Neutrophil (primary cell): ENCODE measurements around the gene PLA2G1B.

Source experiments
- H3K27ac ChIP-seq: fragments of 200-600 bp; sonication (generic); 2 replicates; pipeline ENCODE4 v1.5.1; 2016; ENCODE audit warnings: mild to moderate bottlenecking, moderate library complexity
- H3K27me3 ChIP-seq: fragments of 200-600 bp; sonication (generic); 2 replicates; pipeline ENCODE4 v1.6.0; 2016; ENCODE audit warnings: mild to moderate bottlenecking
- H3K36me3 ChIP-seq: fragments of 200-600 bp; sonication (generic); 2 replicates; pipeline ENCODE4 v1.5.1; 2017
- H3K4me1 ChIP-seq, 2 experiments: fragments of 200-600 bp in 1 of 2; sonication (generic) in 1 of 2; 1 replicate in 1 of 2; 2 replicates in 1 of 2; pipeline versions ENCODE4 v1.5.1 to v1.6.1; 2013 to 2016; ENCODE audit warnings: low read depth in 1 of 2, low read length in 1 of 2, mild to moderate bottlenecking in 1 of 2, moderate library complexity in 1 of 2; ENCODE audit not compliant: control insufficient read depth in 1 of 2, insufficient read depth in 1 of 2
- H3K4me3 ChIP-seq, 2 experiments: fragments of 200-600 bp in 1 of 2; sonication (generic) in 1 of 2; 1 replicate in 1 of 2; 2 replicates in 1 of 2; pipeline ENCODE4 v1.5.1; 2013 to 2016; ENCODE audit warnings: low read depth in 1 of 2, low read length in 1 of 2, mild to moderate bottlenecking in 1 of 2, moderate library complexity in 1 of 2
- H3K9me3 ChIP-seq: fragments of 200-600 bp; sonication (generic); 2 replicates; pipeline ENCODE4 v1.5.1; 2016
- TF ChIP-seq, protein P1 (sequence below): fragments of 200-600 bp; sonication (generic); IDR thresholded peaks from 2 replicates; pipeline ENCODE4 v1.5.1; 2016; ENCODE audit warnings: antibody characterized with exemption

The PLA2G1B gene

DNA sequence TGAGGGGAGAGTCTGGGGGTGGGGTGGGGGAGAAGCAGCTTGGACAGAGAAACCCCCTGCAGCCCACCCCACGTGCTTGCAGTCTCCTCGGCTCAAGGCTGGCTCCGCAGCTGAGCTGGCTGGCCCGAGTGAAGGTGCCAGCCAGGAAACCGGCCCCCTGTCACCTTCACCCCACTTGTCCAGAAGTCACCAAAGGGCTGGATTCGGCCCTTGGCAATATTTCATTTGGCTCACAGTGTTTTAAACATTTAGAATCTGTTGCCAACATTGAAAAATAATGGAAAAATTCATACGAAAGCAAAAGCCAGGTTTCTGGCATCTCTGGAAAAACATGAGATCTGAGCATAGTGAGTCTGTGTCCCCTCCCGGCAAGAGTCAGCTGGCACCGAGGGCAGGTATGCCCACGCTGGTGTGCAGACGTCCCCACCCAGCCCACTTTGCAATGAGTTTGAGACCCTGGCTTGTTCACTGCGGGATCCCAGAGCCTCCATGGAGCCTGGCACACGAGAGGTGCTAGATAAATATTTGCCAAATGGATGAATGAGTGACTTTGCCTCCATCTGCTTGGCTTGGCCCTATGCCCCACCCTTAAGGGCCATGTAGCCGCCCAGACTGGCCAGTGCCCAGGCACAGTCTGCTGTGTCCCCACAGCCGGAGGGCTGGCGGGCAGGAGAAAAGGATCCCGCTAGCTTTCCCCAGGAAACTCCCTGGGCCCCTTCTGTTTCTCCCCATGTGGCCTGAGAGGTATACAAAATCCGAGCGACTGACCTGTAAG is 23.2 kb upstream of the PLA2G1B start:
- TF ChIP-seq, protein P1, sequence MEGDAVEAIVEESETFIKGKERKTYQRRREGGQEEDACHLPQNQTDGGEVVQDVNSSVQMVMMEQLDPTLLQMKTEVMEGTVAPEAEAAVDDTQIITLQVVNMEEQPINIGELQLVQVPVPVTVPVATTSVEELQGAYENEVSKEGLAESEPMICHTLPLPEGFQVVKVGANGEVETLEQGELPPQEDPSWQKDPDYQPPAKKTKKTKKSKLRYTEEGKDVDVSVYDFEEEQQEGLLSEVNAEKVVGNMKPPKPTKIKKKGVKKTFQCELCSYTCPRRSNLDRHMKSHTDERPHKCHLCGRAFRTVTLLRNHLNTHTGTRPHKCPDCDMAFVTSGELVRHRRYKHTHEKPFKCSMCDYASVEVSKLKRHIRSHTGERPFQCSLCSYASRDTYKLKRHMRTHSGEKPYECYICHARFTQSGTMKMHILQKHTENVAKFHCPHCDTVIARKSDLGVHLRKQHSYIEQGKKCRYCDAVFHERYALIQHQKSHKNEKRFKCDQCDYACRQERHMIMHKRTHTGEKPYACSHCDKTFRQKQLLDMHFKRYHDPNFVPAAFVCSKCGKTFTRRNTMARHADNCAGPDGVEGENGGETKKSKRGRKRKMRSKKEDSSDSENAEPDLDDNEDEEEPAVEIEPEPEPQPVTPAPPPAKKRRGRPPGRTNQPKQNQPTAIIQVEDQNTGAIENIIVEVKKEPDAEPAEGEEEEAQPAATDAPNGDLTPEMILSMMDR, result no peak
- Histone ChIP-seq H3K4me1 (no peaks in the 10 kb centered on the region), H3K27me3 (peaks cover 13% of the 10 kb centered on the region), H3K36me3 (no peaks in the 10 kb centered on the region), H3K4me3 (no peak overlapping the region), H3K9me3 (no peaks in the 10 kb centered on the region), H3K27ac (no peak overlapping the region)

DNA sequence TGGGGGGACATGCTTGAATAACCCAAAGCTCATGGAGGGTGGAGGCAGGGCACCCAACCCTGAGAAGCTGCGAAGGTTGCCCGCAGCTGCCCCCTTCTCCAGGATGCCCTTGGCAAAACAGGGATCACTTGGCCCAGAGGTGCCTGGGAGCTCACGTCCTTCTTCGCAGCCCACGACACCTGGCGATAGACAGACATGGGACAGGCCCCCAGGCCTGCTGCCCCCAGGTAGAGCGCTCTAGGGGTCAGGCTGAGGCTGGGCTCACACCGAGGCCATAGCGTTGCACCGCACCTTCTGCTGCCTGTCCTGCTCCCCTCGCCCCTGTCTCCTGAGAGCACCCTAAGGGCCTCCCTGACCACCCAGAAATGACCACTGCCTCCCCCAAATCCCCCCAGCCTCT is 20.2 kb upstream of the PLA2G1B start:
- Histone ChIP-seq H3K27ac (no peak overlapping the region), H3K9me3 (no peaks in the 10 kb centered on the region), H3K4me3 (no peak overlapping the region), H3K27me3 (peaks cover 13% of the 10 kb centered on the region), H3K36me3 (no peaks in the 10 kb centered on the region), H3K4me1 (no peaks in the 10 kb centered on the region)
- TF ChIP-seq, protein P1, result no peak

DNA sequence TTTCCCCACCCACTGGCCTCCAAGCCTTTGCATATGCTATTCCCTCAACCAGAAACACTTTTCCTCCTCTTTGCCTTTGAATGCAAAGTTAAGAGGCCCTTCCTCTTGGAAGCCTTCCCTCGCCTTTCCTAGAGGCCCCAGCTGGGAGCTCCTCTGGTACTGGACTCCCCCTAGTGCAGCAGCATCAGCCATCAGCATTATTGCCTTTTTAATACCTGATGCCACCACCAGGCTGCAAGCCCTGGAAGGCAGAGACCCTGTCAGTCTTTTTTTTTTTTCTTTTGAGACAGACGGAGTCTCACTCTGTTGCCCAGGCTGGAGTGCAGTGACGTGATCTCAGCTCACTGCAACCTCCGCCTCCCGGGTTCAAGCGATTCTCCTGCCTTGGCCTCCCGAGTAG is 19.1 kb upstream of the PLA2G1B start:
- TF ChIP-seq, protein P1, result no peak
- H3K9me3 ChIP-seq, result no peaks in the 10 kb centered on the region
- H3K4me1 ChIP-seq, result no peaks in the 10 kb centered on the region

DNA sequence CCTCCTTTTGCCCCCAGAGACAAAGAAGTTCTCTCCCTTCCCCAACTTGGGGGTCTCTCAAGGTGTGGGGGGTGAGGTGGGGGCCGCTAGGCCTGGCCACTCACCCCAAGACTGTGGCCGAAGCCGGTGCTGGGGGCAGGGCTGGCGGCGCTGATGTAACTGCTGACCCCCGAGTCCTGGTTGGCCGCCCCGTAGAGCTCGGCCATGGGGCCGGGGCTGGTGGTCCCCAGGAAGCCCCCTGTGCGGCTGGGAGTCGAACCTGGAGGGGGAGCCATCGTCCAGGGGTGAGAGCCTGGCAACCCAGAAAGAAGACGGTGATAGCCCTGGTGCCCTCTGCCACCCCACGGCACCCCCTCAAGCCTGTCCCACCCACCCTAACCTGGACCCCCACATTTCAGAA is 18.5 kb upstream of the PLA2G1B start:
- H3K36me3 ChIP-seq, result no peaks in the 10 kb centered on the region
- H3K4me3 ChIP-seq, result no peak overlapping the region
- H3K27me3 ChIP-seq, result peaks cover 10% of the 10 kb centered on the region
- TF ChIP-seq, protein P1, result no peak
- H3K4me1 ChIP-seq, result no peaks in the 10 kb centered on the region
- no peaks in the 10 kb centered on the region for H3K9me3 ChIP-seq
- no peak overlapping the region for H3K27ac ChIP-seq

More for the DNA sequence above, 19.1 kb upstream of the PLA2G1B start:
- peaks cover 13% of the 10 kb centered on the region for H3K27me3 ChIP-seq
- no peak overlapping the region for H3K27ac ChIP-seq
- H3K36me3 ChIP-seq, result no peaks in the 10 kb centered on the region
- no peak overlapping the region for H3K4me3 ChIP-seq

DNA sequence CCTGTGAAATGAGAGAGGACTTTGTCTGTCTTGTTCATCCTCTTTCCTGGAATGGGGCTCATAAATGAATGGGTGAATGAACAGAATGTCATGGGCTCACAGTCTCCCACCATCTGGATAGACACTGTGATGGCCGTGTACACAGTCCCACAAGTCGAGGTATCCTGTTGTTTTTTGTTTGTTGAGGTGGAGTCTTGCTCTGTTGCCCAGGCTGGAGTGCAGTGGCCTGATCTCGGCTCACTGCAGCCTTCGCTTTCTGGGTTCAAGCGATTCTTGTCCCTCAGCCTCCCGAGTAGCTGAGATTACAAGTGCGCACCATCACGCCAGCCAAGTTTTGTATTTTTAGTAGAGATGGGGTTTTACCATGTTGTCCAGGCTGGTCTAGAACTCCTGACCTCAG is 16.1 kb upstream of the PLA2G1B start:
- no peak overlapping the region for H3K4me3 ChIP-seq
- H3K27ac ChIP-seq, result no peak overlapping the region
- H3K36me3 ChIP-seq, result no peaks in the 10 kb centered on the region
- H3K4me1 ChIP-seq, result no peaks in the 10 kb centered on the region
- H3K27me3 ChIP-seq, result no peaks in the 10 kb centered on the region
- TF ChIP-seq, protein P1, result no peak
- H3K9me3 ChIP-seq, result no peaks in the 10 kb centered on the region
